ENCODE results near the gene WDR44.

GRCh38 chrX:118497180-118497818, 151.4 kb downstream of the WDR44 start:
- no peak for TF ChIP-seq CTCF (IDR thresholded peaks at IDR 0.05; ENCODE audit: poor library complexity)
- no peak for TF ChIP-seq EZH2phosphoT487 (IDR thresholded peaks at IDR 0.05; ENCODE audit: low read depth, severe bottlenecking, unreplicated experiment)
- no peak for TF ChIP-seq EZH2 (IDR thresholded peaks at IDR 0.05; ENCODE audit: borderline replicate concordance)
